Measurements from ENCODE around the gene PXDC1. TPM values are rescaled to one million over a fixed set of nuclear protein-coding genes. Genes with fewer than 3 reads are reported as not detected.
A peak's percentile ranks its signal among the peaks of the same experiment; 100 is the strongest.

The PXDC1 gene
- polyA plus RNA-seq, 2 donors, result 10.0 to 13.1 TPM

GRCh38 chr6:3743541-3743940 is 8.0 kb downstream of the PXDC1 start:
- peaks cover 0 to 3% of the 10 kb centered on the region in 2 donors for H3K36me3 ChIP-seq (ENCODE audit: control insufficient read depth in 2 of 2, insufficient read depth in 2 of 2, low read length in 1 of 2)
- H3K4me3 ChIP-seq (ENCODE audit: low read depth in 1 of 2, low read length in 2 of 2), result no peak overlapping the region
- 89 to 92% methylated on average over 10 of the region's 10 CpGs for WGBS, 2 donors
- no peaks in the 10 kb centered on the region for H3K9me3 ChIP-seq (ENCODE audit: control insufficient read depth in 2 of 2, insufficient read depth in 1 of 2, low read depth in 1 of 2, low read length in 1 of 2)
- no peaks in the 10 kb centered on the region for H3K27me3 ChIP-seq (ENCODE audit: control insufficient read depth in 1 of 2, insufficient read depth in 2 of 2, low read length in 2 of 2)
- peaks cover 0 to 10% of the 10 kb centered on the region in 2 donors for H3K4me1 ChIP-seq (ENCODE audit: control insufficient read depth in 2 of 2, insufficient read depth in 2 of 2, low read length in 1 of 2)
- H3K27ac ChIP-seq (ENCODE audit: low read depth in 2 of 2, low read length in 1 of 2), result peak overlapping the region in 1 of 2 donors; percentile 26

- peak overlapping the region in 1 of 2 donors; percentile 17 for H3K4me3 ChIP-seq (ENCODE audit: low read depth in 1 of 2, low read length in 2 of 2)
- peaks cover 0 to 5% of the 10 kb centered on the region in 2 donors for H3K4me1 ChIP-seq (ENCODE audit: control insufficient read depth in 2 of 2, insufficient read depth in 2 of 2, low read length in 1 of 2)
- peaks cover 0 to 7% of the 10 kb centered on the region in 2 donors for H3K36me3 ChIP-seq (ENCODE audit: control insufficient read depth in 2 of 2, insufficient read depth in 2 of 2, low read length in 1 of 2)
- WGBS, 2 donors, result 15 to 20% methylated on average over 37 of the region's 37 CpGs
- no peaks in the 10 kb centered on the region for H3K27me3 ChIP-seq (ENCODE audit: control insufficient read depth in 1 of 2, insufficient read depth in 2 of 2, low read length in 2 of 2)
- H3K9me3 ChIP-seq (ENCODE audit: control insufficient read depth in 2 of 2, insufficient read depth in 1 of 2, low read depth in 1 of 2, low read length in 1 of 2), result no peaks in the 10 kb centered on the region
- peak overlapping the region; percentile 54 to 69 for H3K27ac ChIP-seq (ENCODE audit: low read depth in 2 of 2, low read length in 1 of 2)
Measured at GRCh38 chr6:3742426-3743344, 8.8 kb downstream of the PXDC1 start.

GRCh38 chr6:3742076-3742425 is 9.5 kb downstream of the PXDC1 start:
- Histone ChIP-seq H3K4me3 (ENCODE audit: low read depth in 1 of 2, low read length in 2 of 2) (no peak overlapping the region), H3K36me3 (ENCODE audit: control insufficient read depth in 2 of 2, insufficient read depth in 2 of 2, low read length in 1 of 2) (peaks cover 0 to 13% of the 10 kb centered on the region in 2 donors), H3K4me1 (ENCODE audit: control insufficient read depth in 2 of 2, insufficient read depth in 2 of 2, low read length in 1 of 2) (peaks cover 0 to 5% of the 10 kb centered on the region in 2 donors), H3K9me3 (ENCODE audit: control insufficient read depth in 2 of 2, insufficient read depth in 1 of 2, low read depth in 1 of 2, low read length in 1 of 2) (no peaks in the 10 kb centered on the region), H3K27me3 (ENCODE audit: control insufficient read depth in 1 of 2, insufficient read depth in 2 of 2, low read length in 2 of 2) (no peaks in the 10 kb centered on the region), H3K27ac (ENCODE audit: low read depth in 2 of 2, low read length in 1 of 2) (no peak overlapping the region)
- WGBS, 2 donors, result 39 to 43% methylated on average over 3 of the region's 3 CpGs

GRCh38 chr6:3741477-3741871 is 10.0 kb downstream of the PXDC1 start:
- Histone ChIP-seq H3K27ac (ENCODE audit: low read depth in 2 of 2, low read length in 1 of 2) (no peak overlapping the region), H3K36me3 (ENCODE audit: control insufficient read depth in 2 of 2, insufficient read depth in 2 of 2, low read length in 1 of 2) (peaks cover 0 to 13% of the 10 kb centered on the region in 2 donors), H3K4me3 (ENCODE audit: low read depth in 1 of 2, low read length in 2 of 2) (no peak overlapping the region), H3K27me3 (ENCODE audit: control insufficient read depth in 1 of 2, insufficient read depth in 2 of 2, low read length in 2 of 2) (no peaks in the 10 kb centered on the region), H3K9me3 (ENCODE audit: control insufficient read depth in 2 of 2, insufficient read depth in 1 of 2, low read depth in 1 of 2, low read length in 1 of 2) (no peaks in the 10 kb centered on the region), H3K4me1 (ENCODE audit: control insufficient read depth in 2 of 2, insufficient read depth in 2 of 2, low read length in 1 of 2) (peaks cover 0 to 5% of the 10 kb centered on the region in 2 donors)
- WGBS, 2 donors, result 81 to 85% methylated on average over 13 of the region's 13 CpGs

GRCh38 chr6:3740551-3741476 is 10.7 kb downstream of the PXDC1 start:
- WGBS, 2 donors, result 71 to 77% methylated on average over 16 of the region's 16 CpGs
- Histone ChIP-seq H3K4me3 (ENCODE audit: low read depth in 1 of 2, low read length in 2 of 2) (no peak overlapping the region), H3K4me1 (ENCODE audit: control insufficient read depth in 2 of 2, insufficient read depth in 2 of 2, low read length in 1 of 2) (peaks cover 0 to 3% of the 10 kb centered on the region in 2 donors), H3K36me3 (ENCODE audit: control insufficient read depth in 2 of 2, insufficient read depth in 2 of 2, low read length in 1 of 2) (peaks cover 0 to 15% of the 10 kb centered on the region in 2 donors), H3K27me3 (ENCODE audit: control insufficient read depth in 1 of 2, insufficient read depth in 2 of 2, low read length in 2 of 2) (no peaks in the 10 kb centered on the region), H3K27ac (ENCODE audit: low read depth in 2 of 2, low read length in 1 of 2) (peak overlapping the region in 1 of 2 donors; percentile 17), H3K9me3 (ENCODE audit: control insufficient read depth in 2 of 2, insufficient read depth in 1 of 2, low read depth in 1 of 2, low read length in 1 of 2) (no peaks in the 10 kb centered on the region)

- Histone ChIP-seq H3K4me3 (ENCODE audit: low read depth in 1 of 2, low read length in 2 of 2) (no peak overlapping the region), H3K9me3 (ENCODE audit: control insufficient read depth in 2 of 2, insufficient read depth in 1 of 2, low read depth in 1 of 2, low read length in 1 of 2) (no peaks in the 10 kb centered on the region), H3K27ac (ENCODE audit: low read depth in 2 of 2, low read length in 1 of 2) (no peak overlapping the region), H3K4me1 (ENCODE audit: control insufficient read depth in 2 of 2, insufficient read depth in 2 of 2, low read length in 1 of 2) (peaks cover 0 to 2% of the 10 kb centered on the region in 2 donors), H3K27me3 (ENCODE audit: control insufficient read depth in 1 of 2, insufficient read depth in 2 of 2, low read length in 2 of 2) (no peaks in the 10 kb centered on the region), H3K36me3 (ENCODE audit: control insufficient read depth in 2 of 2, insufficient read depth in 2 of 2, low read length in 1 of 2) (peaks cover 0 to 18% of the 10 kb centered on the region in 2 donors)
- 66 to 73% methylated on average over 16 of the region's 16 CpGs for WGBS, 2 donors
Measured at GRCh38 chr6:3739311-3739897, 12.1 kb downstream of the PXDC1 start.

GRCh38 chr6:3738381-3739131 is 13.0 kb downstream of the PXDC1 start:
- Histone ChIP-seq H3K27ac (ENCODE audit: low read depth in 2 of 2, low read length in 1 of 2) (no peak overlapping the region), H3K4me1 (ENCODE audit: control insufficient read depth in 2 of 2, insufficient read depth in 2 of 2, low read length in 1 of 2) (no peaks in the 10 kb centered on the region), H3K27me3 (ENCODE audit: control insufficient read depth in 1 of 2, insufficient read depth in 2 of 2, low read length in 2 of 2) (no peaks in the 10 kb centered on the region), H3K36me3 (ENCODE audit: control insufficient read depth in 2 of 2, insufficient read depth in 2 of 2, low read length in 1 of 2) (peaks cover 0 to 20% of the 10 kb centered on the region in 2 donors), H3K4me3 (ENCODE audit: low read depth in 1 of 2, low read length in 2 of 2) (no peak overlapping the region), H3K9me3 (ENCODE audit: control insufficient read depth in 2 of 2, insufficient read depth in 1 of 2, low read depth in 1 of 2, low read length in 1 of 2) (no peaks in the 10 kb centered on the region)
- 84 to 87% methylated on average over 19 of the region's 19 CpGs for WGBS, 2 donors

- Histone ChIP-seq H3K4me3 (ENCODE audit: low read depth in 1 of 2, low read length in 2 of 2) (no peak overlapping the region), H3K36me3 (ENCODE audit: control insufficient read depth in 2 of 2, insufficient read depth in 2 of 2, low read length in 1 of 2) (peaks cover 0 to 21% of the 10 kb centered on the region in 2 donors), H3K27me3 (ENCODE audit: control insufficient read depth in 1 of 2, insufficient read depth in 2 of 2, low read length in 2 of 2) (no peaks in the 10 kb centered on the region), H3K4me1 (ENCODE audit: control insufficient read depth in 2 of 2, insufficient read depth in 2 of 2, low read length in 1 of 2) (no peaks in the 10 kb centered on the region), H3K9me3 (ENCODE audit: control insufficient read depth in 2 of 2, insufficient read depth in 1 of 2, low read depth in 1 of 2, low read length in 1 of 2) (no peaks in the 10 kb centered on the region), H3K27ac (ENCODE audit: low read depth in 2 of 2, low read length in 1 of 2) (no peak overlapping the region)
- 90 to 93% methylated on average over 12 of the region's 12 CpGs for WGBS, 2 donors
Measured at GRCh38 chr6:3737831-3738210, 13.7 kb downstream of the PXDC1 start.
